Choroid plexus epithelial cell (primary cell): ENCODE results near the gene RAB40B.

Experiments used
- DNase-seq: peaks from one replicate; pipeline ENCODE4 v3.0.0-alpha.2; 2010; ENCODE audit warnings: low read depth
- H3K4me3 ChIP-seq: 2 replicates; pipeline ENCODE4 v1.5.1; 2011; ENCODE audit warnings: low read depth, mild to moderate bottlenecking, control low read depth, low read length, moderate library complexity
- CTCF ChIP-seq: conservative IDR thresholded peaks from 2 replicates; pipeline ENCODE4 v1.5.1; 2011; ENCODE audit warnings: low read depth, mild to moderate bottlenecking, control low read depth, inconsistent platforms, low read length, moderate library complexity

The RAB40B gene

GRCh38 chr17:82693168-82693867 is 5.2 kb downstream of the RAB40B start:
- TF ChIP-seq CTCF: no peak
- H3K4me3 ChIP-seq: no peak overlapping the region
- no peak for DNase-seq

GRCh38 chr17:82692268-82692667 is 6.2 kb downstream of the RAB40B start:
- no peak for DNase-seq
- H3K4me3 ChIP-seq: no peak overlapping the region
- TF ChIP-seq CTCF: no peak

GRCh38 chr17:82691714-82692113 is 6.8 kb downstream of the RAB40B start:
- DNase-seq: no peak
- TF ChIP-seq CTCF: no peak
- H3K4me3 ChIP-seq: no peak overlapping the region

- no peak for TF ChIP-seq CTCF
- no peak for DNase-seq
- no peak overlapping the region for H3K4me3 ChIP-seq
Measured at GRCh38 chr17:82690786-82691489, 7.6 kb downstream of the RAB40B start.

- no peak overlapping the region for H3K4me3 ChIP-seq
- no peak for TF ChIP-seq CTCF
- DNase-seq: no peak
Measured at GRCh38 chr17:82689077-82689476, 9.4 kb downstream of the RAB40B start.

GRCh38 chr17:82687871-82688270 is 10.6 kb downstream of the RAB40B start:
- no peak for TF ChIP-seq CTCF
- H3K4me3 ChIP-seq: no peak overlapping the region
- DNase-seq: no peak
